Measurements from ENCODE around the gene AJM1. TPM values are rescaled to one million over a fixed set of nuclear protein-coding genes. Genes with fewer than 3 reads are reported as not detected.

The AJM1 gene
- total RNA-seq, 1 experiment from 2014 or later, result 7.1 TPM

DNA sequence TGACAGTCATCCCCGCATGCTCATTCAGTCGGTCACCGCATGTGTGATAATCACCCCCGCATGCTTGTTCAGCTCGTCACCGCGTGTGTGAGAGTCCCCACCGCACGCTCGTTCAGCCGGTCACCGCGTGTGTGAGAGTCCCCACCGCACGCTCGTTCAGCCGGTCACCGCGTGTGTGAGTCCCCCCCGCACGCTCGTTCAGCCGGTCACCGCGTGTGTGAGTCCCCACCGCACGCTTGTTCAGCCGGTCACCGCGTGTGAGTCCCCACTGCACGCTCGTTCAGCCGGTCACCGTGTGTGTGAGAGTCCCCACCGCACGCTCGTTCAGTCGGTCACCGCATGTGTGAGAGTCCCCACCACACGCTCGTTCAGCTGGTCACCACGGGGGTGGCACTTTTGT lies 47.6 kb downstream of the AJM1 start (continued):
- TF ChIP-seq, protein P1, sequence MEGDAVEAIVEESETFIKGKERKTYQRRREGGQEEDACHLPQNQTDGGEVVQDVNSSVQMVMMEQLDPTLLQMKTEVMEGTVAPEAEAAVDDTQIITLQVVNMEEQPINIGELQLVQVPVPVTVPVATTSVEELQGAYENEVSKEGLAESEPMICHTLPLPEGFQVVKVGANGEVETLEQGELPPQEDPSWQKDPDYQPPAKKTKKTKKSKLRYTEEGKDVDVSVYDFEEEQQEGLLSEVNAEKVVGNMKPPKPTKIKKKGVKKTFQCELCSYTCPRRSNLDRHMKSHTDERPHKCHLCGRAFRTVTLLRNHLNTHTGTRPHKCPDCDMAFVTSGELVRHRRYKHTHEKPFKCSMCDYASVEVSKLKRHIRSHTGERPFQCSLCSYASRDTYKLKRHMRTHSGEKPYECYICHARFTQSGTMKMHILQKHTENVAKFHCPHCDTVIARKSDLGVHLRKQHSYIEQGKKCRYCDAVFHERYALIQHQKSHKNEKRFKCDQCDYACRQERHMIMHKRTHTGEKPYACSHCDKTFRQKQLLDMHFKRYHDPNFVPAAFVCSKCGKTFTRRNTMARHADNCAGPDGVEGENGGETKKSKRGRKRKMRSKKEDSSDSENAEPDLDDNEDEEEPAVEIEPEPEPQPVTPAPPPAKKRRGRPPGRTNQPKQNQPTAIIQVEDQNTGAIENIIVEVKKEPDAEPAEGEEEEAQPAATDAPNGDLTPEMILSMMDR (IDR thresholded peaks at IDR 0.05 in 2 of 3, conservative IDR thresholded peaks at IDR 0.05 in 1 of 3; ENCODE audit: borderline replicate concordance in 1 of 3, insufficient read depth in 1 of 3, low read depth in 2 of 3, low read length in 2 of 3), result no peak
- TF ChIP-seq CBX3 (IDR thresholded peaks at IDR 0.05; ENCODE audit: low read depth) (no peak), RAD21 (IDR thresholded peaks at IDR 0.05; ENCODE audit: low read depth) (no peak), FOSL1 (IDR thresholded peaks at IDR 0.05; ENCODE audit: low read depth) (no peak), SP1 (IDR thresholded peaks at IDR 0.05; ENCODE audit: low read depth) (no peak), CEBPB (IDR thresholded peaks at IDR 0.05; ENCODE audit: low read depth) (no peak)
- TF ChIP-seq, protein P2, sequence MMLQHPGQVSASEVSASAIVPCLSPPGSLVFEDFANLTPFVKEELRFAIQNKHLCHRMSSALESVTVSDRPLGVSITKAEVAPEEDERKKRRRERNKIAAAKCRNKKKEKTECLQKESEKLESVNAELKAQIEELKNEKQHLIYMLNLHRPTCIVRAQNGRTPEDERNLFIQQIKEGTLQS (IDR thresholded peaks at IDR 0.05), result no peak
- TF ChIP-seq, protein P3, sequence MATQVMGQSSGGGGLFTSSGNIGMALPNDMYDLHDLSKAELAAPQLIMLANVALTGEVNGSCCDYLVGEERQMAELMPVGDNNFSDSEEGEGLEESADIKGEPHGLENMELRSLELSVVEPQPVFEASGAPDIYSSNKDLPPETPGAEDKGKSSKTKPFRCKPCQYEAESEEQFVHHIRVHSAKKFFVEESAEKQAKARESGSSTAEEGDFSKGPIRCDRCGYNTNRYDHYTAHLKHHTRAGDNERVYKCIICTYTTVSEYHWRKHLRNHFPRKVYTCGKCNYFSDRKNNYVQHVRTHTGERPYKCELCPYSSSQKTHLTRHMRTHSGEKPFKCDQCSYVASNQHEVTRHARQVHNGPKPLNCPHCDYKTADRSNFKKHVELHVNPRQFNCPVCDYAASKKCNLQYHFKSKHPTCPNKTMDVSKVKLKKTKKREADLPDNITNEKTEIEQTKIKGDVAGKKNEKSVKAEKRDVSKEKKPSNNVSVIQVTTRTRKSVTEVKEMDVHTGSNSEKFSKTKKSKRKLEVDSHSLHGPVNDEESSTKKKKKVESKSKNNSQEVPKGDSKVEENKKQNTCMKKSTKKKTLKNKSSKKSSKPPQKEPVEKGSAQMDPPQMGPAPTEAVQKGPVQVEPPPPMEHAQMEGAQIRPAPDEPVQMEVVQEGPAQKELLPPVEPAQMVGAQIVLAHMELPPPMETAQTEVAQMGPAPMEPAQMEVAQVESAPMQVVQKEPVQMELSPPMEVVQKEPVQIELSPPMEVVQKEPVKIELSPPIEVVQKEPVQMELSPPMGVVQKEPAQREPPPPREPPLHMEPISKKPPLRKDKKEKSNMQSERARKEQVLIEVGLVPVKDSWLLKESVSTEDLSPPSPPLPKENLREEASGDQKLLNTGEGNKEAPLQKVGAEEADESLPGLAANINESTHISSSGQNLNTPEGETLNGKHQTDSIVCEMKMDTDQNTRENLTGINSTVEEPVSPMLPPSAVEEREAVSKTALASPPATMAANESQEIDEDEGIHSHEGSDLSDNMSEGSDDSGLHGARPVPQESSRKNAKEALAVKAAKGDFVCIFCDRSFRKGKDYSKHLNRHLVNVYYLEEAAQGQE (IDR thresholded peaks at IDR 0.05; ENCODE audit: low read depth), result no peak

DNA sequence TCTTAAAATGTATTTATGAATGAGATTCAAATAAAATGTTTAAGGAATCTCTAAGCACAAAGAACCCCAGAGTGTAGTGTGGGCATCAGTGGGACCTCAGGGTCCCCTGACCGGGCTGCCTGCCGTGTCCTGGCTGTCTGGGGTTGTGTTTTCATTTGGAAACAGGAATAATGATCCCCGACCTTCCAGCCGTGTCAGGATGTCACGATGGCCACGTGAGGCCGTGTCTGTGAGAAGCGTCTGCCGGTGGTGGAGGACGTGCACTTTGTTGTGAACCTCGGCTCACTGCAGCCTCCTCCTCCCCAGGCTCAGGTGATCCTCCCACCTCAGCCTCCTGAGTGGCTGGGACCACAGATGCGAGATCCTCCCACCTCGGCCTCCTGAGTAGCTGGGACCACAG lies 48.4 kb downstream of the AJM1 start:
- POLR2A ChIA-PET, result no interaction called here
- no peak for ATAC-seq
- TF ChIP-seq, protein P4, sequence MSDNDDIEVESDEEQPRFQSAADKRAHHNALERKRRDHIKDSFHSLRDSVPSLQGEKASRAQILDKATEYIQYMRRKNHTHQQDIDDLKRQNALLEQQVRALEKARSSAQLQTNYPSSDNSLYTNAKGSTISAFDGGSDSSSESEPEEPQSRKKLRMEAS (IDR thresholded peaks at IDR 0.05), result no peak
- TF ChIP-seq TCF7L2 (IDR thresholded peaks at IDR 0.05; ENCODE audit: borderline replicate concordance, extremely low read depth, insufficient read depth, insufficient read length), result no peak
- no peak for TF ChIP-seq POLR2A (IDR thresholded peaks at IDR 0.05; ENCODE audit: borderline replicate concordance, extremely low read depth, insufficient read depth, insufficient read length)
- no peak for TF ChIP-seq CEBPB (IDR thresholded peaks at IDR 0.05; ENCODE audit: low read depth)
- TF ChIP-seq ZFX (IDR thresholded peaks at IDR 0.05), result no peak
- TF ChIP-seq SIN3A (IDR thresholded peaks at IDR 0.05; ENCODE audit: low read depth), result no peak
- TF ChIP-seq POLR2AphosphoS5 (IDR thresholded peaks at IDR 0.05; ENCODE audit: low read depth, low read length), result no peak
- TF ChIP-seq EGR1 (IDR thresholded peaks at IDR 0.05; ENCODE audit: low read depth), result no peak
- TF ChIP-seq CBX3 (IDR thresholded peaks at IDR 0.05; ENCODE audit: low read depth), result no peak
- TF ChIP-seq, protein P3 (IDR thresholded peaks at IDR 0.05; ENCODE audit: low read depth), result no peak

More for the DNA sequence above, 48.4 kb downstream of the AJM1 start:
- H3K9me2 ChIP-seq (ENCODE audit: insufficient read depth), result no peaks in the 10 kb centered on the region
- RAD21 ChIA-PET (ENCODE audit: low non-redundant PET in 1 of 2, low total read pairs in 2 of 2, uncharacterized antibody in 2 of 2, unreplicated experiment in 2 of 2), result no interaction called here
- CTCF ChIA-PET, result no interaction called here
- peaks cover 6 to 7% of the 10 kb centered on the region in 2 experiments for H3K4me1 ChIP-seq (ENCODE audit: control insufficient read depth in 1 of 2, insufficient read depth in 2 of 2, low read length in 2 of 2)
- DNase-seq (ENCODE audit: low read depth, low spot score), result no peak
- H3K27me3 ChIP-seq (ENCODE audit: insufficient read depth, low read length), result no peaks in the 10 kb centered on the region
- no peak overlapping the region for H3K9ac ChIP-seq (ENCODE audit: low read length)
- H3K27ac ChIP-seq (ENCODE audit: low read depth, low read length), result no peak overlapping the region
- H3K4me2 ChIP-seq (ENCODE audit: low read length), result no peak overlapping the region
- peaks cover 87% of the 10 kb centered on the region for H3K79me2 ChIP-seq (ENCODE audit: insufficient read depth, low read length)
- no peak overlapping the region for H3K4me3 ChIP-seq (replicated peaks in 1 of 2; ENCODE audit: low read depth in 1 of 2, low read length in 2 of 2)
- no TSS peak for BruUV-seq (replicated peaks)
- H2AFZ ChIP-seq (ENCODE audit: low read depth, low read length, poor library complexity, severe bottlenecking), result no peak overlapping the region
- H4K20me1 ChIP-seq (ENCODE audit: insufficient read depth), result no peaks in the 10 kb centered on the region
- H3K9me3 ChIP-seq (ENCODE audit: control insufficient read depth in 1 of 2, insufficient read depth in 1 of 2, low read depth in 1 of 2, low read length in 2 of 2), result no peaks in the 10 kb centered on the region
- H3K36me3 ChIP-seq (ENCODE audit: control insufficient read depth in 1 of 2, insufficient read depth in 2 of 2, low read length in 2 of 2), result peaks cover 0 to 19% of the 10 kb centered on the region in 2 experiments; a peak in 1 of 4 replicates
- intact Hi-C loops (cut with micrococcal nuclease), result no loop called here
